ENCODE results near the gene SYNE4. TPM values are rescaled to one million over a fixed set of nuclear protein-coding genes. Genes with fewer than 3 reads are reported as not detected.

Gene SYNE4
- total RNA-seq, 4 donors from 2014 or later: 0.24 to 1.7 TPM; not detected in 2

GRCh38 chr19:36051236-36051635 lies 42.6 kb upstream of the SYNE4 start:
- TF ChIP-seq CTCF (IDR thresholded peaks at IDR 0.05): no peak
- TF ChIP-seq POLR2A (IDR thresholded peaks at IDR 0.05): no peak
- H3K4me1 ChIP-seq: peaks cover 0 to 7% of the 10 kb centered on the region in 2 donors
- intact Hi-C loops (cut with DNase I; ENCODE audit: low total_unique reads): loop anchor here (10.0 kb wide), 1 partner anchor 64 kb away; the partner anchor contains the start of genes OVOL3, POLR2I and TBCB
- no peaks in the 10 kb centered on the region for H3K9me3 ChIP-seq
- H3K27ac ChIP-seq: no peak overlapping the region
- H3K36me3 ChIP-seq: no peaks in the 10 kb centered on the region
- no peak for DNase-seq
- no peak overlapping the region for H3K4me3 ChIP-seq
- no peaks in the 10 kb centered on the region for H3K27me3 ChIP-seq

DNA sequence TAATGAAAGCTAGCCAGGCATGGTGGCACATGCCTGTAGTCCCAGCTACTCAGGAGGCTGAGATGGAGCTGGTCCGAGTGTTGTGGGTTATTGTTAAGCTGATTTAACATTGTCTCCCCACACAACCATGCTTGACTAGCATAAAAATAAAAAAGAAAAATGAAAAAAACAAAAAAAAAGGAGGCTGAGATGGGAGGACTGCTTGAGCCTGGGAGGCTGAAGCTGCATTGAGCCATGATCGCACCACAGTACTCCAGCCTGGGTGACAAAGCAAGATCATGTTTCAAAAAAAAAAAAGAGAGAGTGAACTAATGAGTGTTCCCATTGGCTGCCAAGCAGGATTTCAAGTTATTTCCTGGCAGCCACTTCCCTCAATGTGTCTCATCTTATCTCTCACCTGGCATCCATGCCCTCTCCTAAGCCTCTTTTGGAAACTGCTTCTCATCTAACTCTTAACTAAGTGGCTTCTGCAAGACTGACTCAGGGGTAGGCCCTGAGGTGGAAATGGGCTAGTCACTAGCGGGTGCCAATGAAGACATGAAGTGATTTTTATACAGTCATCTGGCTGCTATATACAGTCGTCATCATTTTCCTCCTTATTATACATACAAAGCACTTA lies 40.6 kb upstream of the SYNE4 start:
- Histone ChIP-seq H3K27ac (no peak overlapping the region), H3K4me3 (no peak overlapping the region), H3K36me3 (no peaks in the 10 kb centered on the region), H3K4me1 (no peaks in the 10 kb centered on the region), H3K9me3 (no peaks in the 10 kb centered on the region), H3K27me3 (no peaks in the 10 kb centered on the region)
- TF ChIP-seq POLR2A (IDR thresholded peaks at IDR 0.05): no peak
- TF ChIP-seq CTCF (IDR thresholded peaks at IDR 0.05): no peak
- no peak for DNase-seq
- intact Hi-C loops (cut with DNase I; ENCODE audit: low total_unique reads): no loop called here

- no peak overlapping the region for H3K4me3 ChIP-seq
- H3K9me3 ChIP-seq: no peaks in the 10 kb centered on the region
- H3K27ac ChIP-seq: no peak overlapping the region
- intact Hi-C loops (cut with DNase I; ENCODE audit: low total_unique reads): no loop called here
- no peak for DNase-seq
- H3K27me3 ChIP-seq: no peaks in the 10 kb centered on the region
- H3K4me1 ChIP-seq: no peaks in the 10 kb centered on the region
- no peak for TF ChIP-seq POLR2A (IDR thresholded peaks at IDR 0.05)
- no peak for TF ChIP-seq CTCF (IDR thresholded peaks at IDR 0.05)
- no peaks in the 10 kb centered on the region for H3K36me3 ChIP-seq
Observed at GRCh38 chr19:36047835-36048234, 39.2 kb upstream of the SYNE4 start.

DNA sequence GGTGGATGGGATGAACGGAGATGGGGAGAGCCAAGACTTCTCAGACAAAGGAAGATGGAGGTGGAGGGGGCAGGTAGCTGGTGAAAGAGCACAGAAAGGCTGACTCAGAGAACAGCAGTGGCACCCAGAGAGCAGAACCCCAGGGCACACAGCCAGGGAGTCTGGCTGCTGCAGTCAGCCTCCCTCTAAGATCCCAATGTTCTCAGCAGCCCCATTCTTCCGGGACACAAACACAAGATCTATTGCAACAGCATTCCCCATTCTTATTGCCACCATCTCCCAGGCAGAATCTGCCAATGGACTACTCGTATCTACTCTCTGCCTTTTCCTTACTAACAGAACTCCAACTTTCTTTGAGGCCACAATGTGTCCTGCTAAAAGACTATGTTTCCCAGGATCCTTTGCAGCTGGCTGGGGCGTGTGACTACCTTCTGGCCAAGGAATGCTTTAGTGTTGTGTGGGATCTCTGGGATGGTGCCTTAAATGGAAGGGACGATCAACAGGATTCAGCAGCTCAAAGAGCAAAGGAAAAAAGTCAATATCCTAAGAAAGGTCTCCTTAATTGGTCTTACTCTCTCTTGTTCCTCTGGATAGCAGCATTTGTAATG lies 37.9 kb upstream of the SYNE4 start:
- DNase-seq: no peak
- H3K27ac ChIP-seq: no peak overlapping the region
- intact Hi-C loops (cut with DNase I; ENCODE audit: low total_unique reads): no loop called here

More for the DNA sequence above, 37.9 kb upstream of the SYNE4 start:
- Histone ChIP-seq H3K9me3 (no peaks in the 10 kb centered on the region), H3K4me1 (no peaks in the 10 kb centered on the region), H3K27me3 (no peaks in the 10 kb centered on the region), H3K4me3 (no peak overlapping the region), H3K36me3 (no peaks in the 10 kb centered on the region)
- TF ChIP-seq POLR2A (IDR thresholded peaks at IDR 0.05) (no peak), CTCF (IDR thresholded peaks at IDR 0.05) (no peak)

Measured in uterus (tissue), 4 donors.